Stimulated activated naive CD4-positive, alpha-beta T cell (primary cell): ENCODE results near the gene TPSB2.
"Not testable (repeated sequence)": the region's sequence is repeated elsewhere in the genome, so short reads cannot be mapped to it uniquely, and the experiment has no call there.

ENCODE experiments used
- DNase-seq, 6 experiments: peaks; one replicate each; lab custom pipeline; 2025; lab: John Stamatoyannopoulos, UW

The TPSB2 gene

DNA sequence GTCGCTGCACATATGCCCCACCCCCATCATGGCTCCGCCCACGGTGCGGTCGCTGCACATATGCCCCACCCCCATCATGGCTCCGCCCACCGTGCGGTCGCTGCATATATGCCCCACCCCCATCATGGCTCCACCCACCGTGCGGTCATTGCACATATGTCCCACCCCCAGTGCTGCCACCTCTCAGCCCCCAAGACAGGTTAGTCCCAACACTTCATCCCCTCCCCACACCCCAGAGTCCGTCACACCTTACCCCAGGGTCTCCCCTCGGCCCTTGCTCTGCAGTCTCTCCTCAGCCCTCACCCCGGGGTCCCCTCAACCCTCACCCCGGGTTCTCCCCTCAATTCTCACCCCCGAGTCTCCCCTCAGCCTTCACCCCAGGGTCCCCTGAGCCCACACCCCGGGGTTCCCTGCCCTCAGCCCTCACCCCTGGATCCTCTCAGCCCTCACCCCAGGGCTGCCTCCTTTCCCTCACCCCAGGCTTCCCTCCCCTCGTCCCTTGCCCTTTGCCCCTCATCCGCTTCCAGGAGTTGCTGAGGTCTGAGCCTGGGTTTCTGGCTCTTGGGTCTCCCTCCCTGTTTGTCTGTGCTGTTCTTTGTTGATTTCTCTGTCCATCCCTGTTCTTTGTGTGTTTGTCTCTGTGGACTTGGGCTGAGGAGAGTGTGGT, 30.5 kb downstream of the TPSB2 start:
- DNase-seq = no peak

DNA sequence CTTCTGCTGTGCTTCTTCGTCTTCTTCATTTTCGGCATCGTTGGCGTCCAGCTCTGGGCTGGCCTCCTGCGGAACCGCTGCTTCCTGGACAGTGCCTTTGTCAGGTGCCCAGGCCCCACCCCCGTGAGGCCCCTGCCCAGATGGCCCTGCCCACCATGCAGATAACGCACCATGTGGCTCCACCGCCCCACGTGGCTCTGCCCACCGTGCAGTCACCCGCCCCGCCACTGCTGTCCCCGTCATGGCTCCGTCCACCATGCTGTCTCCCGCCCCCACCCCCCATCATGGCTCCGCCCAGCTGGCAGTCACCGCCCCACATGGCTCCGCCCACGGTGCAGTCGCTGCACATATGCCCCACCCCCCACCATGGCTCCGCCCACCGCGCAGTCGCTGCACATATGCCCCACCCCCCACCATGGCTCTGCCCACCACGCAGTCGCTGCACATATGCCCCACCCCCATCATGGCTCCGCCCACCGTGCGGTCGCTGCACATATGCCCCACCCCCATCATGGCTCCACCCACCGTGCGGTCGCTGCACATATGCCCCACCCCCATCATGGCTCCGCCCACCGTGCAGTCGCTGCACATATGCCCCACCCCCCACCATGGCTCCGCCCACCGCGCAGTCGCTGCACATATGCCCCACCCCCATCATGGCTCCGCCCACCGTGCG, 31.2 kb downstream of the TPSB2 start:
- DNase-seq = peak in 2 of 6 experiments; percentile 31 to 48

DNA sequence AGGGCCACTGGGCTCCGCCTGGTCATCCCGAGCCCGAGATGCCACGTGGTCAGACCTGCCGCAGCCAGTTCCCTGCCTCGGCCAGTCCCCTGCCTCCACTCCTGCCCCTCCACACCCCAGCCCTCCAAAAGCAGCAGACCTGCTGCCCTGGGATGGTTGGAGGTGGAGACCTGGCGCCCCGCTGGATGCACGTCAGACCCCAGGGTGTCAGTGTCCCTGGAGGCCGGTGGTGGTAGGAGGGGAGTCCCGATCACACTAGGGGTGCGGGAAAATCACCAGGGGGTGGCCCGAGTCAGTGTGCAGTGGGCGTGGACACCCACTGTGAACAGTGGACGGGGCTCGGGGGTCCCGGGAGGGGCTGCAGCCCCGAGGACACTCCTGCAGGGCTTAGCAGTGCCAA, 31.8 kb downstream of the TPSB2 start:
- no peak for DNase-seq

DNA sequence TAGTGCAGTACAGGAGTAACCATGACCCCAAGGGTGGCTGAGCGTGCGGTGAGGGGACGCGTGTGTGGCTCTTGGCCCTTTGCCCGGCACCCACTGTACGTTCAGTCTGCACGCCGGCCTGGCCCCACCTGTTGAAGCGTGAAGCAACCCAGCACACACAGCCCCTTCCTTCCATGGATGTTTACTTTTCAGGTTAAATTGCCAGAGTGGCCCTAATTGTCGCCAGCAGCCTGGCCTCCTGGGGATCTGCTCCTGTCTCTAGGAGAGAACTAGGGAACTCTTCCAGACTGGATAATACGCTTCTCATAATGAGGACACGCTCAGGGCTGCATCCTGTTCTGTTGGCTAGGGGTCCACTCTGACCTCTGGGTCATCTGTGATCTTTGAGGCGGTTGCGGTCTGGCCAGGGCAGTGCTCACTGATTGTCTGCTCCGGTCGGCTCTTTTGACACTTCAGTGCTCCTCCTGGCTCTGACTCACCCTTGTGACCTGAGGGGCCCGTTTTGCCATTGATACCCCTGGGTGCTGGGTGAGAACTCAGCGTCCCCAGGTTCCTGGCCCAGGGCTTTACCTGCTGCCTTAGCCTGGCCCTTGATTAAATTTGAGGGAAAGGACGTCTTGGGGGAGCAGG, 32.6 kb downstream of the TPSB2 start:
- DNase-seq = no peak

DNA sequence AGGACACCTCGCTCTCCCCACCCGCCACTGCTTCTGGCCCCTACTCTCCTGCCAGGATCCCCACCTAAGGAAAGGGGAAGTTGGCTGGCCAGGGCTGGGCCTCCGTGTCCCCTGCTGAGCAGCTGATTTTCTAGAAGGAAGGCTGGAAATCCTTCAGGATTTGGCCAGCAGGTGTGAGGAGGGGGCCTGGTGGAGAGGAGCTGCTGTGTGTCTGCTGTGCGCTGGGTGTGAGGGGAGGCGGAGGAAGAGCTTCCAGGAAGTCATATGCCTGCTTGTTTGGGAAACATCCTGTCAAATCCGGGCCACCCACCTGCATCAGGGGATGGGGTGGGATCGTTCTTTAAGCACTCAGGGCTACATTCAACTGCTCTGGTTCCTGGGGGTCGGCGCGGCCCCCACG, 33.5 kb downstream of the TPSB2 start:
- DNase-seq = no peak

DNA sequence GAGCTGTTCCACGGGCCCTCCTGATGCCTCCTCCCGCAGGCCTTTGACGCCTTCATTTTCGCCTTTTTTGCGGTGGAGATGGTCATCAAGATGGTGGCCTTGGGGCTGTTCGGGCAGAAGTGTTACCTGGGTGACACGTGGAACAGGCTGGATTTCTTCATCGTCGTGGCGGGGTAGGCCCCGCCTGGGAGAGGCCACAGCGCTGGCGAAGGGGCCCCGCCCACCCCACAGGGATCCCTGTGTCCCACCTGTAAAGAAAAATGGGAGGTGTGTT, 34.7 kb downstream of the TPSB2 start:
- no peak for DNase-seq

DNA sequence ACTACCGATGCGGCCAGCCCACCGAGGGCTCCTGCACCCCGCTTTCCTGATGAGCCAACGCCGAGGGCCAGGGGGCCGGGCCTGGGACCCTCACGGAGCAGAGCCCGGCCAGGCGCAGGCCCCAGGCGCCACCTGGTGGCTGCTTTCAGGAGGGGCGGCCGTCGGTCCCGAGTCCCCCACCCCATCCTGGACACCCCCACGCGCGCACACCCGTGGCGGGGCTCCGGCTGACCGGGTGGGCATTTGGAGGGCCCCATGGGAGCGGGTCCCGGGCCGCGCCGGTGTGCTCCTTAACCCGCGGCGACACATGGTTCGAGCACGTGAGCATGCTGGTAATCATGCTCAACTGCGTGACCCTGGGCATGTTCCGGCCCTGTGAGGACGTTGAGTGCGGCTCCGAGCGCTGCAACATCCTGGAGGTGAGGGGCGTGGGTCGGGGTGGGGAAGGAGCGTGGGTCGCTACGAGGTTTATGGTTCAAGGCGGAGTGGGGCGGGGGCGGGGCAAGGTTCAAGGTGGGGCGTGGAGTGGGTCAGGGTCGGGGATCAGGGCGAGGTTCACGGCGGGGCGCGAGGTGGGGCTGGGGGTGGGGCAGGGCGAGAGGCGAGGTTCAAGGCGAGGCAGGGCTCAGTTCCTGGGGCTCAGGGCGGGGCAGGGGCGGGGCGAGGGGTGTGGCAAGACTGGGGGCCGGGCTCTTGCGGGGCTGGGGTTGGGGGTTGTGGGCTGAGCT, 35.2 kb downstream of the TPSB2 start:
- DNase-seq = peak in 3 of 6 experiments; percentile 11 to 18 (median 13)

DNA sequence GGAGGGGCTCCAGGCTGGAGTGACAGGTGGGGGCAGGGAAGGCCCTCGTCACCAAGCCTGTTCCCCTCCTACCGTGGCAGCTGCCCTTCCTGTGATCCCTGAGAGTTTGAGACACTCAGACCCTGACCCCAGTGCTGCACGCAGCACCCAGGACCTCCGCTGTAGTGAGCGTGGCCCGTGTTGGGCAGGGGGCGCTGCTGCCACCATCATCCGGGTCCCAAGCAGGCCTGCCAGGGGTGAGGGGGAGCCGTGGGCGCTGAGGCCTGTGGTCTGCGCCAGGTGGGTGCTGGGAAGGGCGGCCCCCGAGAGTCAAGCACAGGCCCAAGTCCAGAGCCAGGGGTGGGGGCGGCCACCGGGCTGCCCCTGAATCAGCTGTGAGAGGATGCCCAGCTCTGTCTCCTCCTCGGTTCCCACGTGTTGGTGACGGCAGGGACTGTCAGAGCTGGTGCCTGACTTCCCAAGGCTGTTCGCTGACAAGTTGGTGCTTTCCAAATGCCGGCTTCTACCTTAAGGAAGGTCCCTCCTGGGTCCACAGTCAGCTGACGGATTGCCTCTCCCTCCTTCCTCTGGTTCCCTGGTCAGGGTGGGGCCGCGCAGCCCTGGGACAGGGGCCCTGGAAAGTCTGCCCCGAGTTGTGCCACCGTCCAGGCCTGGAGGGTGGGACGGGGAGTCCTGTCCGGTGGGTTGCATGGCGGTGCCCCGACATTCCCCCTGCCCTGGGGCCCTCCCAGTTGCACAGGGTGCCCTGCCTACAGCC, 36.0 kb downstream of the TPSB2 start:
- DNase-seq = no peak

DNA sequence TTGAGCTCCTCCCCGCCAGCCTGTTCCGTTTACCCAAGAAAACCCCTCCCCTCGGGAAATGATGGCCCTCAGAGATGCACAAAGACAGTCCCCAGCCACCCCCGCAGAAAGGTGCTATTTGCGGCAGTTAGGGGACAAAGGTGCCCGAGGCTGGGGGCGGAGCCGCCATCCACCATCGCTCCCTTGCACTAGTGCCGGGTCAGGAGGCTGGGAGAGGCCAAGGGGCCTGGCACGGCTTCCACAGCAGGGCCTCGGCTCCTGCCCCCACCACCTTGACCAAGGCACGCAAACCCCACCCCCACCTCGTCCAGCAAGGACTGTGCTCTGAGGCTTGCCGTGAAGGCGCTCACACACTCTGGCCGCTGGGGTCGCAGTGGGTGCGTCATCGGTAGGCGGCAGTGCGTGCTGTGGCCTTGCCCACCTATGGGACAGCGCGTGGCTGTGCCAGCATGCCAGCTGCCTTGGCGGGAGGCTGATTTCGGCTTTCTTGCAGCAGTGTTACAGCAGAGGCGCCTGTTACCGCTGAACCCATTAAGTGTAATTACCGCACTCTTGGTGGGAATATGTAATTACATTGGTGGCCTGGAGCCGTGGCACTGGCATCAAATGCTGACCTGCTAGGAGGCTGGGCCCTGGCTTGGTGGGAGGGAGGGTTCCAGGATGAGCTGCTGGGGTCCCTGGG, 36.7 kb downstream of the TPSB2 start:
- no peak for DNase-seq

DNA sequence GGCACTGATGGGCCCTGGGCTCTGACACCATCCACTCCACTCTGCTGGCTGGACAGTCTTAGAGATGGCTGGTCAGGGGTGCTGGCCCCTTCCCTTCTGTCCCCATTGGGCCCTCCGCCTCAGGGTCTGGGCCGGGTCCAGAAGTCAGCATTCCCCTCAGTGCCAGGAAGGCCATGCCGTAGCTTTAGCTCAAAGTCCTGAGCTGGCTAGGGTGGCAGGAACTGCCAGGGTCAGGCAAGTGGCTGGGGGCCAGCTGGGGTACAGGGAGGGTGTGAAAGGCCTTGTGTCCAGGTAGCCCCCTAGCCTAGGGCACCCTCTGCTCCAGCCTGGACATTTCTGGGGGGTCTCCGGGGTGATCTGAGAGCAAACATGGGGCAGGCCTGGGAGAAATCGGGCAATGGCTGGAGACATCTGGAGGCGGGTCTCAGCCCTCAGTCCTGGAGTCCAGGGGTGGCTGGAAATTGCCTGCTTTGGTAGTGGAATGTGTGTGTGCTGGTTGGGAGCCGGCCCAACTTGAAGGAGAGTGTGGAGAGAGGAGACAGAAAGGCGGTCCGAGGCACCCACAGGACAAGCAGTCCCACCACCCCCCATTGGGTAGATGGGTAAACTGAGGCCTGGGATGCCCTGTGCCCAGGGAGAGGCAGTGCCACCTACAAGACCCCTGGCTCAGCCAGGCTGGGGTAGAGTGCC, 37.5 kb downstream of the TPSB2 start:
- no peak for DNase-seq

DNA sequence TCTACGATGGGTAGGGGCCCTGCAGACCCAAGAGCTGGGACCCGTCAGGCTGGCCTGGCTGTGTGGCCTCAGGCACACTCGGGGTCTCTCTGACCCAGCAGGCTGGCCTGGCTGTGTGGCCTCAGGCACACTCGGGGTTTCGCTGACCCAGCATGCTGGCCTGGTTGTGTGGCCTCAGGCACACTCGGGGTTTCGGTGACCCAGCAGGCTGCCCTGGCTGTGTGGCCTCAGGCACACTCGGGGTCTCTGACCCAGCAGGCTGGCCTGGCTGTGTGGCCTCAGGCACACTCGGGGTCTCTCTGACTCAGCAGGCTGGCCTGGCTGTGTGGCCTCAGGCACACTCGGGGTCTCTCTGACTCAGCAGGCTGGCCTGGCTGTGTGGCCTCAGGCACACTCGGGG, 39.2 kb downstream of the TPSB2 start:
- DNase-seq = not testable (repeated sequence)

DNA sequence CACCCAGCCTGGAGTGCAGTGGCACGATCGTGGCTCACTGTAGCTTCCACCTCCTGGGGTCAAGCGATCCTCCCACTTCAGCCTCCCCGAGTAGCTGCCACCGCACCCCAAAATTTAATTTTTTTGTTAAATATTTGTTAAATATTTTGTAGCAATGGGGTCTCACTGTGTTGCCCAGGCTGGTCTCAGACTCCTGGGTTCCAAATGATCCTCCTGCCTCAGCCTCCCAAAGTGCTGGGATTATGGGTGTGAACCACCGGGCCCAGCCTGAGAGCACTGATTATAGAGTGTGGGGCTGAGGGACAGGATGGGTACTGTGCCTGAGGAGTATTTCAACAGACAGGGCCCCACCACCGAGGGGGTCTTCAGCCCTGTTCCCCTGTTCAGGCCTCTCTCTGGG, 40.5 kb downstream of the TPSB2 start:
- DNase-seq = no peak

DNA sequence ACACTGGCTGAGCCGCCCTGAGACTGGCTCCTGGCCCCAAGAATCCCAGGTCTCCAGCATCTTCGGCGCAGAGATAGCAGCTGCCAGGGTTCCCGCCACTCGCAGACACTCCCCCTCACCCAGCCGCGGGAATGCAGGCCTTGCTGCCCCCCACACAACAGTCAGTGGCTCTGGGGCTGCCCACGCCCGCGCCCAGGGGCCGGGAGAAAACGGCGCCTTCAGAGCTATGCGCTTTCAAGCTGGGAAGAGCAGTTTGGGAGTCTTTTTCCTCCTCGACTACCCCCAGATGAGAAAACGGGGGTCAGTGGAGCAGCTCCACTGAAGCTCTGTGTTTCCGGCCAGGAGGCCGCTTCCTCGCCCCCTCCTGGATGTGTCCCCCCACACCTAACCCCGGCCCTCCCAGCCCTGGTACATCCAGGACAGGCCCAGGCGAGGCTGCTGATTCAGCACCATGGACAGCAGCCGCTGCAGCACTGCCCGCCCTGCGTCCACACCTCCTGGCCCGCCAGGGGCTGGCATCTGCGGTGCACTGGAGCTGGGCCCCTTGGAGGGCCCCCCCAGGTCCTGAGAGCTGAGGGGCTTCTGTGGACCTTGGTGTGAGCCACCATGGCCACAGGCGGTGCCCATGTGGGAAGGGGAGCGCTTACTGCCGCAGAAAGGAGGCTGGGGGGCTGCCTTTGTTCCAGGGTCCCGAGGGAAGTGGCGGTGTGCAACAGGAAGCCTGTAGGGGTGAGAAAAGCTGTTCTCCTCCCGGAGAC, 41.4 kb downstream of the TPSB2 start:
- DNase-seq = peak in 5 of 6 experiments; percentile 16 to 64 (median 44)

DNA sequence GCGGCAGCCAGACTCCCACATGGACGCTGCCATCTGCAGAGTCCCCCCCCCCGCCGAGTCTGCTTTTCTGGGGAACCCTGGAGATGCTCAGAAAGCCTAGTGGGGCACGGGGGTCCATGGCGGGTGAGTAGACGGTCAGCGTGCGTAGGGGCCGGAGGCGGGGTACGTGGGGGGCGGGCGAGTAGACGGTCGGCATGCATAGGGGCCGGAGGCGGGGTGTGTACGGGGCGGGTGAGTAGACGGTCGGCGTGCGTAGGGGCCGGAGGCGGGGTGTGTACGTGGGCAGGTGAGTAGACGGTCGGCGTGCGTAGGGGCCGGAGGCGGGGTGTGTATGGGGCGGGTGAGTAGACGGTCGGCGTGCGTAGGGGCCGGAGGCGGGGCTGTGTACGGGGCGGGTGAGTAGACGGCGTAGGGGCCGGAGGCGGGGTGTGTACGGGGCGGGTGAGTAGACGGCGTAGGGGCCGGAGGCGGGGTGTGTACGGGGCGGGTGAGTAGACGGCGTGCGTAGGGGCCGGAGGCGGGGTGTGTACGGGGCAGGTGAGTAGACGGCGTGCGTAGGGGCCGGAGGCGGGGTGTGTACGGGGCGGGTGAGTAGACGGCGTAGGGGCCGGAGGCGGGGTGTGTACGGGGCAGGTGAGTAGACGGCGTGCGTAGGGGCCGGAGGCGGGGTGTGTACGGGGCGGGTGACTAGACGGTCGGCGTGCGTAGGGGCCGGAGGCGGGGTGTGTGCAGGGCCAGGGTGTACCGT, 44.4 kb downstream of the TPSB2 start:
- DNase-seq = peak in 1 of 6 experiments; percentile 7

DNA sequence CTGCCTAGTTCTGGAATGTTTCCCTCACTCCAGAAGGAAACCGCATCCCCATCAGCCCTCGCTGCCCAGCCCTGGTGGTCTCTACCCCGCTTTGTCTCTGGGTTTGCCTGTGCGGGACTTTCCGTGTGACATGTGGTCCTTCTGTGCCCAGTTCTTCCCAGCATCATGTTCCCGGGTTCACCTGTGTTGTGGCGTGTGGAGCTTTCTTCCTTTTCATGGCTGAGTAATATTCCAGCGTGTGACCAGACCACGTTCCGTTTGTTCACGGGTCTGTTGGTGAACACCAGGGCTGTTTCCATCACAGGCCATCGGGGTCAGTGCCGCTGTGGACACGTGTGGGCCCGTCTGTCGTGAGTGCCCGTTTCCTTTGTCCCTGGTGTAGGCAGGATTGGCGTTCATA, 45.0 kb downstream of the TPSB2 start:
- no peak for DNase-seq

DNA sequence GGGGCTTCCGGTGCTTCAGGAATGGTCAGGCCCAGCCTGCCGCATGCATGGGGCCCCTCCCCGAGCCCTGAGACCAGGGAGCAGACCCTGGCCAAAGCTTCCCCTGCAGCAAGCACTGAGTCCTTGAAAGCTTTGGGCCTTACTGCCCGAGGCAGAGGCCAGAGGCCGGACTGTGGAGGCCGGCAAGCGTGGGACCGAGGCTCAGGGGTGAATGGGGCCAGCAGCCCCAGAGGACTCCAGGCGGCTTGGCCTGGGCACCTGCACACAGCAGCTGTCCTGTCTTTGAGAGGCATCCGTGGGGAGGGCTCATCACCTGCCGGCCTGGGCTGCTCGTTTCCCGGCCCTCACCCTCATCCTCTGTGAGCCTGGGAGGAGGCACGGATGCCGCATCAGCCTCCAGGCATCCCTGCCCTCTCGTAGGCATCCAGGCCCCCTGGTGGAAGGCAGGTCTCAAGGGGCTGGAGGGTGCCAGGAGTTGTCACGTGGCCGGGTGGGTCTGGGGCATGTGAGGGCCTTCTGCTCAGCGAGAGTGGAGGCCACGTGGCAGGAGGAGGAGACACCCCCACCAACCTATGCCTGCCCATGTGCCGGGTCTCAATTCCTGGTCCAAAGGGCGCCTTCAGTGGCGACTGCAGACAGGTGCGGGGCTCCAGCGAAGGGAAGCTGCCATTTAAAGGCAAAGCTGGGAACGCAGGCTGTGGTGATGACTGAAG, 45.7 kb downstream of the TPSB2 start:
- no peak for DNase-seq

DNA sequence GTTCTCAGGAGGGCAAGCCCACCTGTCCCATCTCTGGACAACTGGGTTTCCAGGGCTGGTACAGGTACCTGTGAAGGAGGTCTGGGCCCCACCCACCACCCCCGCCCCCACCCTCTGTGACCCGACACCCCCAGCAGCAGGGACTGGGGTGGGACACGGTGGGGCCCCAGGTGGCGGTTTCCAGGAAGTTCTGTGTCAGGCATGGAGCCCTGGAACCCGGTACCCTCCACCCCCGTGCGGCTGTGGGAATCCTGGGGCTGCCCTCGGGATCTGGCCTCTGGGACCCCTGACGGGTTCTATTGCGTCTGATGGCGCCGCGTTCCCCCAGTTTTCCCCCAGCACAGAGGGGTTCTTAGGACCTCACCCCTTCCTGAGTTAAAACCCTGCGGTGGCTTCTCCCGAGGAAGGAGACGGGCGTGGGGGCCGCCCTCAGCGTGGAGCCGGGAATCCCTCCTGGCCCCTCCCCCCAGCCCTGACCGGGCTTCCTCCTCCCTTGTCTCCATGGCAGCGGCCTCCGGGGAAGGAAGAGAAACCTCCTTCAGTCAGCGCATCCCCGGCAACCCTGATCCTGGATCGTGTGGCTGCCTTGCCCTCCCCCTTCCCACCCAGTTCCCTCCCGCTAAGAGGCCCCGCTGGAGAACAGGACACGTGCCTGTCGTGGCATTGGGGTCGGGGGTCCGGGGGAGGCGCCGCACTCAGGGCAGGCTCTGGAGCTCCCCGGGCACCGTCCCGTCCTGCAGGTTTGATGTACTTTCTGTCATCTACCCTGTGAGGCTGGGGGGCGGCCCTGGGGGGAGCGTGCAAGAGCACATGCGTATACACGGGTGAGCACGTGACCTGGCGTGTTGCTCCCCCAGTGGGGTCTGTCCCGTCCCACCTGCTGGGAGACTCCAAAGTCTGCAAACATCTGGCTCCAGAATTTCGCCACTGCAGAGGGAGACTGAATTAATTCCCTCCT, 46.8 kb downstream of the TPSB2 start:
- no peak for DNase-seq

DNA sequence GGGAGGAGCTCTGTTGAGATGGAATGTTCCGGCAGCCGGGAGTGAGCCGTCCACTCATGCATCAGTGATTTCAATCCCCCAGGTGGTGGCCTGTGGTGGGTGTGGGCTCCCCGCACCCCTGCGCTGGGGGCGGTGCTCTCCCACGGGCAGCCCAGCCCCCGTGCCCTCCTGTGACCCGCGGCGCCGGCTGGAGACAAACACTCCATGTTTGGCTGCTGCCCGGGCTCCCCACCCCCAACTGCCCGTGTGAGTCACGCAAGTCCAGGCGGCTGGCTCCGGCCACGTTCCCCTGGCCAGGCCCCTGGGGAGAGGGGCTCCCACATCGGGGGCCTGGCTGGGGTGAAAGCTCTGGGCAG, 47.7 kb downstream of the TPSB2 start:
- DNase-seq = no peak
